NCI-H187 (cell line): ENCODE data around the gene FSCN2.
"Not testable (repeated sequence)": the region's sequence is repeated elsewhere in the genome, so short reads cannot be mapped to it uniquely, and the experiment has no call there.

Source experiments
- DNase-seq, 2 experiments: peaks; one replicate each; lab custom pipeline; 2025; lab: John Stamatoyannopoulos, UW

FSCN2 gene

DNA sequence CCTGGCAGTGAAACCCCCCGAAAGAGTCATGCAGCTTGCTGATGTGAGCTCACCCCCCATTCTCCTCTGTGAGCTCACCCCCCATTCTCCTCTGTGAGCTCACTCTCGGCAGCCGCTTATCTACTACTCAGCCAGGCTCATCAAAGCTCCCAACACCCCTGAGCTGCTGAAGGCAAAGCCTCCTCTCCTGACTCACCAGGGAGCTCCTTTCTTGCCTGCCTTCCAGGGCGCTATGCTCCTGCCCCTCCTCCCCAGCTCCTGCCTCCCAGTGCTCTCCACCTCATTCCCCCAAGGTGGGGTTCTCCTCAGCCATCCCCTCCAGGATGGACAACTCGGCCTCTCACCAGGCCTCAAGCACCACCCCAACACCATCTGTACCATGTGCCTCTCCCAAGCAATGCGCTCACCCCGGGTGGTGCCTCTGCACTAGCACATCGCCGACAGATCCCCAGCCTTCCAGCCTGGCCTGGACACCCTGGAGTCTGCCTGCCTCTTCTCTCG, 51.7 kb downstream of the FSCN2 start:
- no peak for DNase-seq

DNA sequence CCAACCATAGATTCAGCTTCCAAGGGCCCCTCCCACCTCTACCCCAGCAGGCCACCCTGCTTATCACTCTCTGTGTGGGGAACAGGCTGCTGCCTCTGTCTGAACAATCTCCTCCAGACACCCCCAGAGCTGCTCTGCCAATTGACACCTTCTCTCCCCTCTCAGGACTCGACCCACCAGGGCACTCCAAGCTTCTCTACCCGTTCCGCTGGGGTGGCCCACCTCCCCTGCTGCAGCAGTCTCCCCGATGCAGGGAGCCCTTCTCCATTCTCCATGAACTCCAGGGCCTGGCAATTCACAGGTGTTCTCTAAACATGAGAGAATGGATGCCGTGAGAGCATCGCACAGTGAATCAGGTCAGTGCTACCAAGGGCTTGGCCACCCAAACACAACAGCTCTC, 52.3 kb downstream of the FSCN2 start:
- no peak for DNase-seq

DNA sequence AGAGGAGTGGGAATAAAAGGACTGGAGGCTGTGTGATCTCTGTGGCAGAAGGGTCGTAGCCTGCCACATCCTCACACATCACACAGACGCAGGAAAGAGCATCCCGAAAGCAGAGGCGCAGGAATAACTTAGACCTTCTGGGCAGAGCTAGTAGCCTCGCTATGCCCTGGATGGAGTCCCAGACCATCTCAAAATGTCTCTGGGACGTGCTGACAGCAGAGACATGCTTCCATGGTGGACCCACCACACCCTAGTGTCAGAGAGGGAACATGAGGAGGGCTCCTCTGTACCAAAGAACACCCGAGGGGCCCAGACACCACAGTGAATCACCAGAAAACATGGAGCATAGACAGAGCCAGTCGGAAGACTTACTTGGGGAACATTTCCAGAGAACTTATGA, 53.6 kb downstream of the FSCN2 start:
- no peak for DNase-seq

DNA sequence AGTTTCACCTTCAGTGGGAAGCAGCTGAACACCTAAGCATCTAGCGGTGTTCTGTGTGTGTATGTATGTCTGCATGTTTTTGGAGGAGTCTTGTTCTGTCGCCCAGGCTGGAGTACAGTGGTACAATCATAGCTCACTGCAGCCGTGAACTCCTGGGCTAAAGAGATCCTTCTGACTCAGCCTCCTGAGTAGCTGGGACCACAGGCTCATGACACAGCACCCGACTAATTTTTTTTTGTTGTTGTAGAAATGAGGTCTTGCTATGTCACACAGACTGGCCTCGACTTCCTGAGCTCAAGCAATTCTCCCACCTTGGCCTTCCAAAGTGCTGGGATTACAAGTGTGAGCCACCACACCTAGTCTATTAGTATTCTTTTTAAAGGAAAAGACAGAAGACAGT, 54.2 kb downstream of the FSCN2 start:
- no peak for DNase-seq

DNA sequence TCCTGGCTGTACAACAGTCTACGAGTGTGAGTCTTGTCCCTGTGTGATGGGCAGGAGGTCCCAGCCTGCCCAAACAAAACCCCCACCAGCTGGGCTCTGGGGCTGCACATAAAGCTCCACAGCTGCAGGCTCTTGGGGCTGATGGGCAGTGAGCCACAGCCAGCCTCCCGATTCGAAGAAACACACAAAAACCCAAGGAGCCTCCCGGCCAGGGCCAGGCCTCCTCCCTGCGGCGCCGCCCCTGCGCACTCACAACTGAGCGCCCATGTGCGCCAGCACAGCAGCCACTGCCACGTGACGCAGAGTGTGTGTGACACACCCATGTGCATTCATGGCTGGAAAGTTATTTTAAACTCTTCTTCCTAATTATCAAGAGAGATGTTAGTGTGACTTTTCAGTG, 54.6 kb downstream of the FSCN2 start:
- no peak for DNase-seq

DNA sequence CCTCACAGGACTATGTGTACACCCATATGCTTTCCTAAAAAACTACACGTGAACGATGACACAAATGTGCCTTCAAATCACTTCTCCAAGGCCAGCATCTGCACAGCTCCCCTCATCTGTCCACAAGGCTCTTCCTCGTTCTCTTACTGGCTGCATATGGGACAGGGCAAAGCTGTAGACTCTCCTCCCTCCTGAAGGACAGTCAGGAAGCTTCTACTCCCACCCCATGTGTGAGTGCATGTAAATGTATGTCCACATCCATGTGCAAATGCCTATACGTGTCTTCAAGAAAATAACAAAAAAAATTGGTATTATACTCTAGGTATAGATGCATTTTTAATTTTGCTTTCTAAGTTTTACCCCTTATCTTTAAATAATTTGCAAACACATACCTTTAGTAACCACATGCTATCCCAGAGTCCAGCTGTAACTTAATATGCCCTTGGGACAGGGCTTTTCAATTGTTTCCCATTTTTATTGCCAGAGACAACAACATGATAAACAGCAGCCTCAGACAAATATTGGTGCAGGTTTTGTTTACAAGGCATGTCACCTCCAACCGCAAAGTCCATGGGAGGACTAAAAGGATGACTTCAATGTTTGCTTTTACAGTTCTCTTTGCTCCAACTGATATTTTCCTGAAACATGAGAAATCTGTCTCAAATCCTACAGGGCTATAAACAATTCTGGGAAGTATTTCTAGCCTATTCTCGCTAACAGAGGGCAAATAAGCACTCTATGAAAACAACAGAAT, 55.6 kb downstream of the FSCN2 start:
- DNase-seq, result no peak

DNA sequence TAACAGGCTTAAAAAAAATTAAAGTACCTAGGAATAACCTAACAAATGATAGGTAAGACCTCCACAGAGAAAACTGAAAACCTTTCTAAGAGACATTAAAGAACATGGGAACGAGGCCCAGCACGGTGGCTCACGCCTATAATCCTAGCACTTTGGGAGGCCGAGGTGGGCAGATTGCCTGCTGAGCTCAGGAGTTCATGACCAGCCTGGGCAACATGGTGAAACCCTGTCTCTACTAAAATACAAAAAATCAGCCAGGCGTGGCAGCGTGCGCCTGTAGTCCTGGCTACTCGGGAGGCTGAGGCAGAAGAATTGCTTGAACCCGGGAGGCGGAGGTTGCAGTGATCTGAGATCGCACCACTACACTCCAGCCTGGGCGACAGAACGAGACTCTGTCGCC, 56.6 kb downstream of the FSCN2 start:
- not testable (repeated sequence) for DNase-seq

DNA sequence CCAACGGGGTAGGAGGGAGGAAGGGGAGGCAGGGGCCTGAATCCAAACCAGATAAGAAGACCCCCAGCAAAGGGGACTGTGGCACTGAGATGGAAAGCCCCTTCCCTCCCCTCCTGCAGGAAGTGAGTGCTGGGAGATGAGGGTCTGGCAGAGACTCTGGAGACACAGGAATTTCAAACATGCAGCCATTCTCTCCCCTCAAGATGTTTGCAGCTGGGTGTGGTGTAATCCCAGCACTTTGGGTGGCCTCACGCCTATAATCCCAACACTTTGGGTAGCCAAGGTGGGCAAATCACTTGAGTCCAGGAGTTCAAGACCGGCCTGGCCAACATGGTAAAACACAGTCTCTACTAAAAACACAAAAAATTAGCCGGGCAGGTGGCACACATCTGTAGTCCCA, 57.9 kb downstream of the FSCN2 start:
- no peak for DNase-seq
